OCI-LY7 (cell line): Measurements from ENCODE around the gene NDNF. TPM values are rescaled to one million over a fixed set of nuclear protein-coding genes. Genes with fewer than 3 reads are reported as not detected.

ENCODE experiments used
- BruUV-seq: library from RNA; stranded (reverse); fragments of 400-500 nt; replicated peaks from 2 replicates; lab custom pipeline; 2021; lab: Mats Ljungman, UMichigan
- CTCF ChIA-PET: fragments of 300-600 bp; sonication (Branson Sonifier 250); formaldehyde crosslinking; loops from one replicate; lab custom pipeline; 2022; ENCODE audit warnings: antibody characterized with exemption; ENCODE audit not compliant: unreplicated experiment; lab: Charles Lee
- POLR2A ChIA-PET: fragments of 300-600 bp; sonication (Branson Sonifier 250); formaldehyde crosslinking; loops from one replicate; lab custom pipeline; 2022; ENCODE audit warnings: antibody characterized with exemption; lab: Charles Lee
- DNase-seq: peaks from one replicate; pipeline ENCODE4 v3.0.0-alpha.2; 2015; ENCODE audit warnings: low spot score
- H2AFZ ChIP-seq: fragments of 200-600 bp; sonication (generic), shearing (Covaris generic); 2 replicates; pipeline ENCODE4 v1.6.1; 2014; ENCODE audit warnings: mild to moderate bottlenecking, antibody characterized with exemption, low read length, moderate library complexity
- H3K27ac ChIP-seq: fragments of 200-600 bp; sonication (generic); 2 replicates; pipeline ENCODE4 v1.5.1; 2014; ENCODE audit warnings: mixed run types, low read depth, mild to moderate bottlenecking, moderate library complexity, low read length, inconsistent platforms; ENCODE audit not compliant: poor library complexity, severe bottlenecking
- H3K36me3 ChIP-seq: fragments of 200-600 bp; sonication (generic); 2 replicates; pipeline ENCODE4 v1.6.1; 2014; ENCODE audit warnings: mild to moderate bottlenecking, antibody characterized with exemption, low read length, moderate library complexity, mixed read lengths; ENCODE audit not compliant: insufficient read depth
- H3K4me1 ChIP-seq: fragments of 200-600 bp; sonication (generic); 2 replicates; pipeline ENCODE4 v1.5.1; 2014; ENCODE audit warnings: mild to moderate bottlenecking, low read length; ENCODE audit not compliant: insufficient read depth, poor library complexity, severe bottlenecking
- H3K4me2 ChIP-seq: fragments of 200-600 bp; sonication (generic); 2 replicates; pipeline ENCODE4 v1.6.1; 2014; ENCODE audit warnings: mild to moderate bottlenecking, low read length
- H3K4me3 ChIP-seq: fragments of 200-600 bp; sonication (generic); 2 replicates; pipeline ENCODE4 v1.5.1; 2014; ENCODE audit warnings: mild to moderate bottlenecking, low read depth, low read length; ENCODE audit not compliant: poor library complexity, severe bottlenecking
- H3K79me2 ChIP-seq: fragments of 200-600 bp; sonication (generic); 2 replicates; pipeline ENCODE4 v1.6.1; 2016; ENCODE audit warnings: low read depth, mild to moderate bottlenecking, low read length, moderate library complexity, mixed read lengths; ENCODE audit not compliant: insufficient read depth
- H3K9me2 ChIP-seq: fragments of 200-600 bp; sonication (generic); 2 replicates; pipeline ENCODE4 v1.6.1; 2016; ENCODE audit warnings: mild to moderate bottlenecking, low read length, mixed read lengths; ENCODE audit not compliant: insufficient read depth
- H3K9me3 ChIP-seq: fragments of 200-600 bp; sonication (generic); 2 replicates; pipeline ENCODE4 v1.6.1; 2014; ENCODE audit warnings: mild to moderate bottlenecking, mixed run types, low read length, mixed read lengths
- H4K20me1 ChIP-seq: fragments of 200-600 bp; sonication (generic); 2 replicates; pipeline ENCODE4 v1.6.1; 2014; ENCODE audit warnings: mild to moderate bottlenecking, antibody characterized with exemption, low read length, moderate library complexity, mixed read lengths; ENCODE audit not compliant: insufficient read depth
- CTCF ChIP-seq: fragments of 200-600 bp; sonication (generic); conservative IDR thresholded peaks from 2 replicates; pipeline ENCODE4 v1.5.1; 2014; ENCODE audit warnings: mild to moderate bottlenecking, antibody characterized with exemption, low read length, moderate library complexity, mixed read lengths
- EZH2phosphoT487 ChIP-seq: fragments of 200-600 bp; sonication (generic); IDR thresholded peaks from 2 replicates; pipeline ENCODE4 v1.6.1; 2018; ENCODE audit warnings: low read depth, borderline replicate concordance, mild to moderate bottlenecking, mixed run types, antibody characterized with exemption, low read length, moderate library complexity, mixed read lengths
- intact Hi-C: fragments of 100-400 bp; cut with micrococcal nuclease; formaldehyde crosslinking; loops from one replicate; pipeline ENCODE4 v1.10.0; 2022; ENCODE audit not compliant: unreplicated experiment
- total RNA-seq, 2 experiments: library from RNA; depleted of rRNA in 1 of 2; stranded (reverse); fragments of >200 nt in 1 of 2; shearing (Covaris generic) in 1 of 2; gene quantifications; 2 replicates each; pipeline ENCODE4 v1.2.3, GENCODE V29; 2014 to 2022

Gene NDNF
- total RNA-seq, 2 experiments from 2014 or later = not detected

- ChIA-PET POLR2A (no interaction called here), CTCF (no interaction called here)
- TF ChIP-seq EZH2phosphoT487 (no peak), CTCF (no peak)
- DNase-seq = no peak
- H3K4me3 ChIP-seq = no peak overlapping the region
- BruUV-seq = no TSS peak
- H3K79me2 ChIP-seq = no peaks in the 10 kb centered on the region
- no peak overlapping the region for H3K4me2 ChIP-seq
- no peaks in the 10 kb centered on the region for H3K9me3 ChIP-seq
- H3K27ac ChIP-seq = no peak overlapping the region
- no peaks in the 10 kb centered on the region for H4K20me1 ChIP-seq
- H3K36me3 ChIP-seq = no peaks in the 10 kb centered on the region
- no peaks in the 10 kb centered on the region for H3K4me1 ChIP-seq
- no peaks in the 10 kb centered on the region for H3K9me2 ChIP-seq
- H2AFZ ChIP-seq = no peak overlapping the region
- intact Hi-C loops = no loop called here
Observed at GRCh38 chr4:121108557-121108956, 36.2 kb upstream of the NDNF start.

- intact Hi-C loops = no loop called here
- no peak for TF ChIP-seq CTCF
- TF ChIP-seq EZH2phosphoT487 = no peak
Observed at GRCh38 chr4:121107507-121107906, 35.2 kb upstream of the NDNF start.

GRCh38 chr4:121100093-121100775 lies 27.9 kb upstream of the NDNF start:
- H3K36me3 ChIP-seq = no peaks in the 10 kb centered on the region
- no peak for DNase-seq
- no peak overlapping the region for H2AFZ ChIP-seq
- intact Hi-C loops = no loop called here
- H3K79me2 ChIP-seq = no peaks in the 10 kb centered on the region
- H3K9me2 ChIP-seq = no peaks in the 10 kb centered on the region
- no peaks in the 10 kb centered on the region for H3K4me1 ChIP-seq
- CTCF ChIA-PET = no interaction called here
- no peak overlapping the region for H3K4me2 ChIP-seq
- POLR2A ChIA-PET = interaction anchor here (0.7 kb wide), 3 partner anchors 48 to 1095 kb away, joined by 3 to 8 read pairs (median 3); no protein-coding TSS in a partner anchor
- H3K4me3 ChIP-seq = no peak overlapping the region
- TF ChIP-seq CTCF (no peak), EZH2phosphoT487 (no peak)
- H4K20me1 ChIP-seq = no peaks in the 10 kb centered on the region
- no peaks in the 10 kb centered on the region for H3K9me3 ChIP-seq
- H3K27ac ChIP-seq = no peak overlapping the region
- BruUV-seq = no TSS peak

More at GRCh38 chr4:121107507-121107906, 35.2 kb upstream of the NDNF start:
- H3K27ac ChIP-seq = no peak overlapping the region
- no peak overlapping the region for H2AFZ ChIP-seq
- H3K4me3 ChIP-seq = no peak overlapping the region
- POLR2A ChIA-PET = no interaction called here
- CTCF ChIA-PET = no interaction called here
- BruUV-seq = no TSS peak
- H3K9me3 ChIP-seq = no peaks in the 10 kb centered on the region
- no peak overlapping the region for H3K4me2 ChIP-seq
- H3K79me2 ChIP-seq = no peaks in the 10 kb centered on the region
- no peaks in the 10 kb centered on the region for H4K20me1 ChIP-seq
- H3K4me1 ChIP-seq = no peaks in the 10 kb centered on the region
- no peak for DNase-seq
- H3K36me3 ChIP-seq = no peaks in the 10 kb centered on the region
- no peaks in the 10 kb centered on the region for H3K9me2 ChIP-seq
